Parathyroid adenoma (tissue), 2 donors: ENCODE measurements around the gene JADE2.
"Not testable (repeated sequence)": the region's sequence is repeated elsewhere in the genome, so short reads cannot be mapped to it uniquely, and the experiment has no call there.

Experiments
- H2AFZ ChIP-seq: fragments of 300-600 bp; sonication (generic); one replicate; pipeline ENCODE4 v1.7.0; 2017; ENCODE audit warnings: antibody characterized with exemption, mild to moderate bottlenecking
- H3K27ac ChIP-seq: fragments of 300-600 bp; sonication (generic); one replicate; pipeline ENCODE4 v1.7.0; 2017
- H3K27me3 ChIP-seq: fragments of 300-600 bp; sonication (generic); one replicate; pipeline ENCODE4 v1.7.0; 2017; ENCODE audit warnings: low read length; ENCODE audit not compliant: control insufficient read depth, insufficient read depth
- H3K36me3 ChIP-seq: fragments of 300-600 bp; sonication (generic); one replicate; pipeline ENCODE4 v1.7.0; 2017; ENCODE audit warnings: low read length; ENCODE audit not compliant: control insufficient read depth, insufficient read depth
- H3K4me1 ChIP-seq: fragments of 300-600 bp; sonication (generic); one replicate; pipeline ENCODE4 v1.7.0; 2017; ENCODE audit warnings: control low read depth
- H3K4me2 ChIP-seq: fragments of 300-600 bp; sonication (generic); one replicate; pipeline ENCODE4 v1.7.0; 2017; ENCODE audit warnings: low read length
- H3K4me3 ChIP-seq: fragments of 300-600 bp; sonication (generic); one replicate; pipeline ENCODE4 v1.7.0; 2017; ENCODE audit warnings: low read depth, low read length
- H3K79me2 ChIP-seq: fragments of 300-600 bp; sonication (generic); one replicate; pipeline ENCODE4 v1.7.0; 2017; ENCODE audit warnings: control low read depth
- H3K9ac ChIP-seq: fragments of 300-600 bp; sonication (generic); one replicate; pipeline ENCODE4 v1.7.0; 2017; ENCODE audit warnings: mild to moderate bottlenecking
- H3K9me3 ChIP-seq: fragments of 300-600 bp; sonication (generic); one replicate; pipeline ENCODE4 v1.7.0; 2017; ENCODE audit warnings: low read length; ENCODE audit not compliant: control insufficient read depth
- CTCF ChIP-seq: fragments of 300-600 bp; sonication (generic); IDR thresholded peaks from one replicate; pipeline ENCODE4 v1.7.0; 2017; ENCODE audit warnings: antibody characterized with exemption, mild to moderate bottlenecking
- donor health status: primary hyperparathyroidism.

JADE2 gene

GRCh38 chr5:134594797-134595457 lies 69.5 kb downstream of the JADE2 start:
- Histone ChIP-seq H3K4me2 (no peak overlapping the region), H2AFZ (no peak overlapping the region), H3K4me3 (no peak overlapping the region), H3K36me3 (no peaks in the 10 kb centered on the region), H3K9ac (no peak overlapping the region), H3K79me2 (no peaks in the 10 kb centered on the region), H3K27me3 (no peaks in the 10 kb centered on the region), H3K9me3 (no peaks in the 10 kb centered on the region), H3K27ac (no peak overlapping the region), H3K4me1 (peaks cover 24% of the 10 kb centered on the region)
- TF ChIP-seq CTCF, result no peak

- Histone ChIP-seq H3K9me3 (no peaks in the 10 kb centered on the region), H3K27me3 (no peaks in the 10 kb centered on the region), H3K9ac (no peak overlapping the region), H3K27ac (no peak overlapping the region), H3K4me3 (no peak overlapping the region), H3K36me3 (no peaks in the 10 kb centered on the region), H3K4me1 (peaks cover 24% of the 10 kb centered on the region), H3K4me2 (no peak overlapping the region), H2AFZ (no peak overlapping the region), H3K79me2 (no peaks in the 10 kb centered on the region)
- no peak for TF ChIP-seq CTCF
These were observed 70.0 kb downstream of the JADE2 start for GRCh38 chr5:134595458-134595838.

- H3K4me2 ChIP-seq, H3K4me3 ChIP-seq, H2AFZ ChIP-seq, H3K79me2 ChIP-seq, H3K27me3 ChIP-seq, H3K36me3 ChIP-seq, H3K9me3 ChIP-seq, H3K27ac ChIP-seq, H3K9ac ChIP-seq, H3K4me1 ChIP-seq: not testable (repeated sequence)
These were observed 74.3 kb downstream of the JADE2 start for GRCh38 chr5:134599820-134600219.

- Histone ChIP-seq H3K36me3 (no peaks in the 10 kb centered on the region), H2AFZ (no peak overlapping the region), H3K9me3 (no peaks in the 10 kb centered on the region), H3K27me3 (no peaks in the 10 kb centered on the region), H3K27ac (no peak overlapping the region), H3K4me2 (no peak overlapping the region), H3K9ac (no peak overlapping the region), H3K4me3 (no peak overlapping the region), H3K79me2 (no peaks in the 10 kb centered on the region), H3K4me1 (no peaks in the 10 kb centered on the region)
- no peak for TF ChIP-seq CTCF
These were observed 75.1 kb downstream of the JADE2 start for GRCh38 chr5:134600600-134600999.

GRCh38 chr5:134603059-134603458 lies 77.6 kb downstream of the JADE2 start:
- no peaks in the 10 kb centered on the region for H3K27me3 ChIP-seq
- no peaks in the 10 kb centered on the region for H3K36me3 ChIP-seq
- no peak overlapping the region for H3K4me3 ChIP-seq
- H3K27ac ChIP-seq, result no peak overlapping the region
- no peak overlapping the region for H2AFZ ChIP-seq
- H3K9me3 ChIP-seq, result no peaks in the 10 kb centered on the region
- no peak overlapping the region for H3K4me2 ChIP-seq
- no peaks in the 10 kb centered on the region for H3K79me2 ChIP-seq
- H3K9ac ChIP-seq, result no peak overlapping the region
- no peak for TF ChIP-seq CTCF
- no peaks in the 10 kb centered on the region for H3K4me1 ChIP-seq
